ENCODE results near the gene GNG8. TPM values are rescaled to one million over a fixed set of nuclear protein-coding genes. Genes with fewer than 3 reads are reported as not detected.

Gene GNG8
- total and polyA plus RNA-seq, 2 of the 13 experiments (the other 11 are each of a cell fraction or from before 2014, with no cell fraction given): not detected

DNA sequence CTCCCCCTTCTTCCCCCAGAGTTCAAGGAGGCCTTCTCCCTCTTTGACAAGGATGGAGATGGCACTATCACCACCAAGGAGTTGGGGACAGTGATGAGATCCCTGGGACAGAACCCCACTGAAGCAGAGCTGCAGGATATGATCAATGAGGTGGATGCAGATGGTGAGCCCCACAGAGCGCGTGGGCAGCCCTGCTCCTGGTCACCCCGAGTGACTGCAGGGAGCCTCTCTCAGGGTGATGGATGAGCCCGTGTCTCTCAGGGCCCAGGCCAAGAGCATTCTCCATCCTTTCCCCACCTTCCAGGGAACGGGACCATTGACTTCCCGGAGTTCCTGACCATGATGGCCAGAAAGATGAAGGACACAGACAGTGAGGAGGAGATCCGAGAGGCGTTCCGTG lies 27.8 kb downstream of the GNG8 start:
- intact Hi-C loops (cut with micrococcal nuclease; ENCODE audit: unreplicated experiment): no loop called here
- H3K9ac ChIP-seq (ENCODE audit: insufficient read depth, low read depth, low read length): no peak overlapping the region
- H3K4me2 ChIP-seq (ENCODE audit: low read depth, low read length): no peak overlapping the region
- no peak for TF ChIP-seq ZNF441 (CRISPR knock-in tag; IDR thresholded peaks at IDR 0.05; ENCODE audit: borderline replicate concordance)
- TF ChIP-seq, protein P1, sequence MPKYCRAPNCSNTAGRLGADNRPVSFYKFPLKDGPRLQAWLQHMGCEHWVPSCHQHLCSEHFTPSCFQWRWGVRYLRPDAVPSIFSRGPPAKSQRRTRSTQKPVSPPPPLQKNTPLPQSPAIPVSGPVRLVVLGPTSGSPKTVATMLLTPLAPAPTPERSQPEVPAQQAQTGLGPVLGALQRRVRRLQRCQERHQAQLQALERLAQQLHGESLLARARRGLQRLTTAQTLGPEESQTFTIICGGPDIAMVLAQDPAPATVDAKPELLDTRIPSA (CRISPR knock-in tag; IDR thresholded peaks at IDR 0.05; ENCODE audit: borderline replicate concordance): no peak
- no peak for TF ChIP-seq ZNF75D (CRISPR knock-in tag; IDR thresholded peaks at IDR 0.05; ENCODE audit: borderline replicate concordance)
- no peak for TF ChIP-seq ZFP36 (IDR thresholded peaks at IDR 0.05; ENCODE audit: borderline replicate concordance, low read depth, low read length, partially characterized antibody)
- TF ChIP-seq FOXK2 (IDR thresholded peaks at IDR 0.05): no peak
- TF ChIP-seq, protein P2, sequence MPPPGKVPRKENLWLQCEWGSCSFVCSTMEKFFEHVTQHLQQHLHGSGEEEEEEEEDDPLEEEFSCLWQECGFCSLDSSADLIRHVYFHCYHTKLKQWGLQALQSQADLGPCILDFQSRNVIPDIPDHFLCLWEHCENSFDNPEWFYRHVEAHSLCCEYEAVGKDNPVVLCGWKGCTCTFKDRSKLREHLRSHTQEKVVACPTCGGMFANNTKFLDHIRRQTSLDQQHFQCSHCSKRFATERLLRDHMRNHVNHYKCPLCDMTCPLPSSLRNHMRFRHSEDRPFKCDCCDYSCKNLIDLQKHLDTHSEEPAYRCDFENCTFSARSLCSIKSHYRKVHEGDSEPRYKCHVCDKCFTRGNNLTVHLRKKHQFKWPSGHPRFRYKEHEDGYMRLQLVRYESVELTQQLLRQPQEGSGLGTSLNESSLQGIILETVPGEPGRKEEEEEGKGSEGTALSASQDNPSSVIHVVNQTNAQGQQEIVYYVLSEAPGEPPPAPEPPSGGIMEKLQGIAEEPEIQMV (CRISPR knock-in tag; IDR thresholded peaks at IDR 0.05; ENCODE audit: low read depth): no peak
- TF ChIP-seq, protein P3, sequence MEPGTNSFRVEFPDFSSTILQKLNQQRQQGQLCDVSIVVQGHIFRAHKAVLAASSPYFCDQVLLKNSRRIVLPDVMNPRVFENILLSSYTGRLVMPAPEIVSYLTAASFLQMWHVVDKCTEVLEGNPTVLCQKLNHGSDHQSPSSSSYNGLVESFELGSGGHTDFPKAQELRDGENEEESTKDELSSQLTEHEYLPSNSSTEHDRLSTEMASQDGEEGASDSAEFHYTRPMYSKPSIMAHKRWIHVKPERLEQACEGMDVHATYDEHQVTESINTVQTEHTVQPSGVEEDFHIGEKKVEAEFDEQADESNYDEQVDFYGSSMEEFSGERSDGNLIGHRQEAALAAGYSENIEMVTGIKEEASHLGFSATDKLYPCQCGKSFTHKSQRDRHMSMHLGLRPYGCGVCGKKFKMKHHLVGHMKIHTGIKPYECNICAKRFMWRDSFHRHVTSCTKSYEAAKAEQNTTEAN (CRISPR knock-in tag; conservative IDR thresholded peaks at IDR 0.05): no peak
- TF ChIP-seq MTF1 (CRISPR knock-in tag; IDR thresholded peaks at IDR 0.05): no peak
- no peak for TF ChIP-seq ZNF709 (CRISPR knock-in tag; IDR thresholded peaks at IDR 0.05)
- TF ChIP-seq HOXA5 (CRISPR knock-in tag; IDR thresholded peaks at IDR 0.05): no peak
- no peak for TF ChIP-seq KDM4B (CRISPR knock-in tag; IDR thresholded peaks at IDR 0.05)
- no peak for TF ChIP-seq ZNF549 (CRISPR knock-in tag; IDR thresholded peaks at IDR 0.05)
- TF ChIP-seq, protein P4, sequence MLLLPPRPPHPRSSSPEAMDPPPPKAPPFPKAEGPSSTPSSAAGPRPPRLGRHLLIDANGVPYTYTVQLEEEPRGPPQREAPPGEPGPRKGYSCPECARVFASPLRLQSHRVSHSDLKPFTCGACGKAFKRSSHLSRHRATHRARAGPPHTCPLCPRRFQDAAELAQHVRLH (CRISPR knock-in tag; IDR thresholded peaks at IDR 0.05; ENCODE audit: borderline replicate concordance, low read depth): no peak
- TF ChIP-seq, protein P5, sequence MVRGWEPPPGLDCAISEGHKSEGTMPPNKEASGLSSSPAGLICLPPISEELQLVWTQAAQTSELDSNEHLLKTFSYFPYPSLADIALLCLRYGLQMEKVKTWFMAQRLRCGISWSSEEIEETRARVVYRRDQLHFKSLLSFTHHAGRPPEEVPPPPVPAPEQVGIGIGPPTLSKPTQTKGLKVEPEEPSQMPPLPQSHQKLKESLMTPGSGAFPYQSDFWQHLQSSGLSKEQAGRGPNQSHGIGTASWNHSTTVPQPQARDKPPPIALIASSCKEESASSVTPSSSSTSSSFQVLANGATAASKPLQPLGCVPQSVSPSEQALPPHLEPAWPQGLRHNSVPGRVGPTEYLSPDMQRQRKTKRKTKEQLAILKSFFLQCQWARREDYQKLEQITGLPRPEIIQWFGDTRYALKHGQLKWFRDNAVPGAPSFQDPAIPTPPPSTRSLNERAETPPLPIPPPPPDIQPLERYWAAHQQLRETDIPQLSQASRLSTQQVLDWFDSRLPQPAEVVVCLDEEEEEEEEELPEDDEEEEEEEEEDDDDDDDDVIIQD (CRISPR knock-in tag; IDR thresholded peaks at IDR 0.05; ENCODE audit: low read depth): no peak
- no peak for TF ChIP-seq ZNF121 (CRISPR knock-in tag; IDR thresholded peaks at IDR 0.05)
- ATAC-seq (no peak), FAIRE-seq (no peak), DNase-seq (ENCODE audit: low spot score) (no peak)
- H3K4me1 ChIP-seq (ENCODE audit: insufficient read depth, low read length): peaks cover 29% of the 10 kb centered on the region
- H3K79me2 ChIP-seq (ENCODE audit: insufficient read depth, low read length): peaks cover 21% of the 10 kb centered on the region
- no peak overlapping the region for H3K4me3 ChIP-seq (replicated peaks in 1 of 3; ENCODE audit: insufficient read depth in 1 of 3, low read depth in 2 of 3, low read length in 3 of 3)
- peaks cover 30 to 55% of the 10 kb centered on the region in 2 experiments; a peak in 4 of 5 replicates for H3K36me3 ChIP-seq (replicated peaks in 1 of 2; ENCODE audit: control insufficient read depth in 1 of 2, insufficient read depth in 2 of 2, low read length in 2 of 2)
- BruUV-seq (replicated peaks): no TSS peak
- H3K27me3 ChIP-seq (ENCODE audit: control insufficient read depth in 1 of 2, insufficient read depth in 2 of 2, low read length in 2 of 2): no peaks in the 10 kb centered on the region
- no peak overlapping the region for H2AFZ ChIP-seq (ENCODE audit: low read length)
- no peak overlapping the region for H3K27ac ChIP-seq (ENCODE audit: extremely low read length, insufficient read depth, low read length)
- 97% methylated on average over 5 of the region's 9 CpGs for WGBS (ENCODE audit: low lambda C conversion rate)
- ChIA-PET POLR2A (no interaction called here), CTCF (ENCODE audit: low intra/inter-chr PET ratio, low total read pairs) (no interaction called here)
- H3K9me3 ChIP-seq (ENCODE audit: low read length): no peaks in the 10 kb centered on the region
- in situ Hi-C loops (cut with HindIII; ENCODE audit: extremely low pct_ligation_motif_present, low pct_unique_long_range_greater_than_20kb): no loop called here
- H4K20me1 ChIP-seq (ENCODE audit: insufficient read depth, low read length): peaks cover 15% of the 10 kb centered on the region; the same call in 1 of the 2 replicates
